ENCODE data around the gene NACAD. TPM values are rescaled to one million over a fixed set of nuclear protein-coding genes. Genes with fewer than 3 reads are reported as not detected.

The NACAD gene
- total RNA-seq, result 0.34 and 0.43 TPM in 2 replicates

GRCh38 chr7:45088821-45089340 is at the start of gene NACAD:
TSS of gene NACAD (minus strand) at chr7:45088969. CDS start at chr7:45088894, 75 bp downstream.

GRCh38 chr7:45111298-45112223 is 22.8 kb upstream of the NACAD start, which contains the start of gene TBRG4:
TSS of gene TBRG4 (minus strand) at chr7:45111697. CDS start at chr7:45109237, 2,460 bp downstream.

Other genes with a start within 250 kb of the NACAD start
- 98.1 and 104 TPM in 2 replicates for gene H2AZ2, start 240.9 kb downstream of the NACAD start, total RNA-seq
- gene PURB, start 203.4 kb downstream of the NACAD start, total RNA-seq, result 26.7 and 45.6 TPM in 2 replicates
- gene MYO1G, start 110.0 kb downstream of the NACAD start, total RNA-seq, result 0.14 and 0.34 TPM in 2 replicates
- gene CCM2, start 88.8 kb downstream of the NACAD start, total RNA-seq, result 46.1 and 65.6 TPM in 2 replicates
- gene TBRG4, start 22.7 kb upstream of the NACAD start, total RNA-seq, result 89.9 and 109 TPM in 2 replicates
- not detected in 2 replicates for gene RAMP3, start 68.8 kb upstream of the NACAD start, total RNA-seq

Data from nasal cavity respiratory epithelium epithelial cell of viscerocranial mucosa (primary cell).